Stimulated activated CD4-positive, alpha-beta T cell treated with anti-CD3 and anti-CD28 coated beads, Interleukin-4, amount 100 ng/mL, for 1 hour (primary cell): ENCODE results near the gene STK32B.

ENCODE experiments used
- DNase-seq: peaks from one replicate; pipeline ENCODE4 v3.0.0-alpha.2; 2020

Gene STK32B

GRCh38 chr4:5127556-5127955 lies 76.3 kb downstream of the STK32B start:
- no peak for DNase-seq

- no peak for DNase-seq
These were observed 77.3 kb downstream of the STK32B start for GRCh38 chr4:5128569-5128968.

GRCh38 chr4:5133201-5133600 lies 81.9 kb downstream of the STK32B start:
- DNase-seq: no peak

- no peak for DNase-seq
These were observed 82.8 kb downstream of the STK32B start for GRCh38 chr4:5133933-5134594.

GRCh38 chr4:5134620-5135019 lies 83.3 kb downstream of the STK32B start:
- DNase-seq: no peak

GRCh38 chr4:5137226-5137625 lies 85.9 kb downstream of the STK32B start:
- DNase-seq: no peak

- no peak for DNase-seq
These were observed 86.6 kb downstream of the STK32B start for GRCh38 chr4:5137927-5138326.

- no peak for DNase-seq
These were observed 87.1 kb downstream of the STK32B start for GRCh38 chr4:5138389-5138788.

- DNase-seq: no peak
These were observed 87.9 kb downstream of the STK32B start for GRCh38 chr4:5139141-5139540.

GRCh38 chr4:5141802-5142201 lies 90.5 kb downstream of the STK32B start:
- DNase-seq: no peak

- no peak for DNase-seq
These were observed 91.4 kb downstream of the STK32B start for GRCh38 chr4:5142726-5143125.

GRCh38 chr4:5143306-5143861 lies 92.1 kb downstream of the STK32B start:
- no peak for DNase-seq

GRCh38 chr4:5143940-5144339 lies 92.7 kb downstream of the STK32B start:
- no peak for DNase-seq

- no peak for DNase-seq
These were observed 93.1 kb downstream of the STK32B start for GRCh38 chr4:5144384-5144783.

- DNase-seq: no peak
These were observed 95.0 kb downstream of the STK32B start for GRCh38 chr4:5146248-5146647.

- DNase-seq: no peak
These were observed 101.2 kb downstream of the STK32B start for GRCh38 chr4:5152521-5152920.

GRCh38 chr4:5156682-5157081 lies 105.4 kb downstream of the STK32B start:
- DNase-seq: no peak

GRCh38 chr4:5157791-5158770 lies 106.8 kb downstream of the STK32B start:
- no peak for DNase-seq

GRCh38 chr4:5158825-5159224 lies 107.5 kb downstream of the STK32B start:
- DNase-seq: no peak

GRCh38 chr4:5160668-5161067 lies 109.4 kb downstream of the STK32B start:
- DNase-seq: no peak

GRCh38 chr4:5162909-5163508 lies 111.7 kb downstream of the STK32B start:
- DNase-seq: no peak

GRCh38 chr4:5164221-5164912 lies 113.1 kb downstream of the STK32B start:
- DNase-seq: no peak
